HG02759 (cell line): ENCODE results near the gene SH3GL2.

Source experiments
- ATAC-seq: cut with Tn5 transposase; IDR thresholded peaks from one replicate; pipeline ENCODE4 v1.9.1; 2021; ENCODE audit warnings: mild to moderate bottlenecking, moderate library complexity; ENCODE audit not compliant: unreplicated experiment

SH3GL2 gene

DNA sequence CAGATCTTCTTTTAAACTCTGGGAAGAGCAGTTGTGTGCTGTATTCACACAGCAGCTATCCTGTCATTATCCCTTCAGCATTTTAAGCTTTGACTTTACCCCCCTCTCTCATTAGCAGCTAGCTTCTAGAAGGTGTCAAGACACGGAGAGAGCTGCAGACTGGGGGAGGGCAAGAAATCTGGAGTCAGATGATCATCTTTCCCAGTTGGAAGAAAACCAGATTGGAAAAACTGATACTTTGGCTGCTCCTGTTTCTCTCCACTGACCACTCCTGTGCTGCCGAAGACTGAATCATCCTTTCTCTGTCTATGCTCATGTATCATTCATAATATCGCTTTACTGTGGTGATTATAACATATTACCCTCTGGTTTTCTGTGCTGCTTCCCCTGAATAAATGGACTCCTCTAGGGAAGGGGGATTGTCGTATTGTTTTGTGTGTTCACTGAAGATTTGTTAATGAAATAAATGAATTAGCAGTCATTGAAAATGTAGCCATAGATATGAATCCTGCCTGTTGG is 75.1 kb downstream of the SH3GL2 start:
- ATAC-seq: no peak

DNA sequence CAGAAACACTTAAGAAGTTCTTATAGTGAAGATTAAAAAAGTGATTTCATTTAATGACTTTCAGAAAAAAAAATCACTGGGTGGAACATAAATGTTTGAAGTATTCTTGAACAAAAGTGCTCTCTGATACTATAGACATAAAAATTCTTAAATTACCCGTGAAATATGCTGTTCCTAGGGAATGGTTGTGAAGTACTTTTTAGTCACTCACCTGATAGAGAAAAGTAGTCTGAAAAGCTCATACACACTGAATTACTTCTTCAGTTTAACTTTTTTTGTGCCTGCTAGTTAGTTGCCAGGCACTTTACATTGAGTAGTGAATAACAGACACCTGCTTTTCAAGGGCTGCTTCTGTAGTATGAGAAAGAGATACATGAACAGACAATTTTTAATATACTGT is 78.0 kb downstream of the SH3GL2 start:
- ATAC-seq: no peak

DNA sequence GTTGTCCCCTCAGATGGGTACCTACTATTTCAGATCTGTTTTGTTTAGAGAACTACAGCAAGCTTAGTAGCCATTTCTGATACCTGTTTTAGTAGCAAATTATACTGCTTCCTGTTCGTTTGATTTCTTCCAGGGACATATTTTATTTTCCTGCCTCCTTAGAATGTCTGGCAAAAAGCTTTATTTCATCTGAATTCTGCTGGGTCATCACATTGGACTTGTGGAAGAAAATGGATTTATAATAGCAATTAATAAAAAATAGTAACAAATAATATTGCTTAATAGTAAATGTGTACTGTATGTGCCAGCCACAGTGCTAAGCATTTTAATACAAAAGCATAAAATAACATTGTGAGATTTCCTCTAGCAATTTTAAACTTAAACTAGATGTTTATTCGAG is 79.4 kb downstream of the SH3GL2 start:
- ATAC-seq: no peak

DNA sequence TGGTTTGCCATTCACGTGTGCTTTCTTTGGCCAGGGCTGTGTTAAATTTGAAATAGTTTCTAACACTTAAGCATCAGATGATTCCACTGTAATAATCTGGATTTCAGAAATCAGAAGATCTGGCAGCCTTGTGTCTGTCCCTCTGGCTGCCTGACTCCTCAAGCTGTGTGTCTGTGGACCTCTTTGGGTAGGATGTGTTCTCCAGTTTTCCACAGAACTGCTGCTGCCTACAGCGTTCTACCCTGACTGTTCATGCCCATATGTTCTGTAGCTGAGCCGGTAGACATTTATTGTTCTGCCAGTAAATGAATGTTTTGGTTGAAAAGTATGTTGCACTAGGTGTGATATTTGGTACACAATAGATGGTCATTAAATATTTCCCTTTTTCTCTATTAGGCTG is 81.3 kb downstream of the SH3GL2 start:
- no peak for ATAC-seq

DNA sequence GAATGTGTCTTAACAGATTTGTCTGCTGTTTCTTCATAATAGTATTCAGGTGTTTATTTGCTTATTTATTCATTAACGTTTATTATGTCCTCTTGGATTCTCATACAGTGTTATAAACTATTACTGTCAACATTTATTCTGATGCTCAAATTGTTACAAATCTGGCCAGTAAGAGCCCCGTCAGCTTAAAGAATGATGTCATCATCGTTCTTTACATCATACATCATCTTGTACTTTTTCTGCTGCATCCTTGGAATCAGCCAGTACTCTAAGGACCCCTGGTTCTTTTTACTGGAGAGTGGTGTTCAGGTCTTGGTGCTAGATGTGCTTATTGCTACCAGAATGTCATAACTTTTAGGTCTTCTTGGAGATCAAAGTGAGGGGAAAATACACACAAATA is 86.6 kb downstream of the SH3GL2 start:
- ATAC-seq: no peak

DNA sequence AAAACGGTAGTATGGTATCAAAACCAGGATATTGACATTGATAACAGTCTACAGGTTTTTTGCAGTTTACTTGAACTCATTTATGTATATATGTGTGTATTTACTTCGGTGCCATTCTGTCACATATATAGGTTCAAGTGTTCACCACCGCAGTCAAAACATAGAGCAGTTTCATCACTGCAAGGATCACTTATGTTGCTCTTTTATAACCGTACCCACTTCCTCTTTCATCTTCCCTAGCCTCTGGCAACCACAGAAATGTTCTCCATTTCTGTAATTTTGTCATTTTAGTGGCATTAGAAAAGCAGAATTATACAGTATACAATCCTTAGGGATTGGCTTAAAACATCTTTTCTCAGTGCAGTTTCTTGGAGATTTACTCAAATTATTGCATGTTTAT is 90.3 kb downstream of the SH3GL2 start:
- no peak for ATAC-seq

DNA sequence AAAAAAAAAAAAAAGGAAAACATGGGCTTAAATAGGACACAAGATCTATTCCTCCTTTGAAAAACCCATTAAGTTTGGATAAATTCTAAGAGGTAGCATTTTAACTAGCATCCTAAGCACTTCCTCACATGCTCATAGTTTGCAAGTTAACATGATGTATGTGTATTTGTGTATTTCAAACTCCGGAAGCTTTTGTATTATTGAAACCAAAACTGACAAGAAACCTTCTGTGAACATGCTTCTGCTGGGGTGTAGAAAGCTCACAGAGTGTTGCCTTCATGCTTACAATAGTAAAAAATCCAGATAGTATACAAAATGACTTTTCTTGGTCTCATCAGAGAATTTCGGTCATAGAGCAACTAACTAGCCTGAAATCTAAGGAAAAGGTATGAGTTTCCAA is 103.8 kb downstream of the SH3GL2 start:
- ATAC-seq: no peak

DNA sequence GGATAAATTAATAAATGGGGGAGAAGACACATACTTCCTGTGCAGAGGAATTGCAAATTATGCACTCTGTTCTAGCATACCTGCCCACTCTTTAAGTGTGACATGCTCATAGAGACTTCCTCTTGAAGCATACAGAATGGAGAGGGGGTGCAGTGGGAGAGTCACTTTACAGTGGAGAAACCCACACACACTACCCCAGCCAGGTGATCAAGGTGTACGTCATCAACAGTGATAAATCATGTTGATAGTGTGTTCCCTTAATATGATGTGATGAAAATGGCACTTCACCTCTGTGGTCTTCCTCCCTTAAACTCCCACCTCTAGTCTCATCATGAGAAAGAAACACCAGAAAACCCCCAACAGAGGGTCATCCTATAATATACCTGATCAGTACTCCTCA is 110.0 kb downstream of the SH3GL2 start:
- no peak for ATAC-seq

DNA sequence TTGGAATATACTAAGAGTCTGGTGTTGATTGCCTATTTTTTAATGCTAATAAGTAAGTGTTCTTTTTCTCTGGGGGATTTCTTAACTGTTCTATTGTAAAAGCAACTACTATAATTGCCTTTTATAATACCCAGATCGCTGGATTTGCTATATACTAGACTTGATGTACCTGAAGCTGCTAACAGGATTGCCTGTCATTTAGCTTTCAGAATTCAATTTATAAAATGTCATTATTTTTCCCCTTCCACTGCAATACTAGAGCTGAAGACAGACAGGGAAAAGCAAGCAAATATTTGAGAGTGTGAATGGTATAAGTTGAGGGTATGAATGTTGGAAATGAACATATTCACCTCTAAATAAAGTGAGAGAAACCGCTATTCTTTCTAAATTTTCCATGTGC is 115.5 kb downstream of the SH3GL2 start:
- ATAC-seq: no peak

DNA sequence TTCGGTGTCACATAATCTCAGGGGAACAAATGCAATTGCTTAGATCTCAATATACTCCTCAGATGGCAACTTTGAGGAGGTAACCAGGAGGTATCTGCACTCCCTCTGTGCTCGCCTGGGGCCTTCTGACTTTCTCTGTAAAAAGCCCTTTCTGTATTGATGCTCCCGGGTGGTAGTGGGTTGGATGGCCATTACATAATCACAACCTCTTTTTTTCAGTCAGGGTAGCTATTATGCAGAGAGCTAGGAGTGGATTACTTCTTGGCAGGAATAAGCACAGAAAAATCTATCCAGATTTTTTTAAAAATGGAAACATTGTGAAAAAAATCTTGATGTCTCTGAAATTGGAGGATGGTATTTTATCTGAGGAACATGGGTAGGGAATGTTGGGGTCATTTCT is 116.6 kb downstream of the SH3GL2 start:
- no peak for ATAC-seq

DNA sequence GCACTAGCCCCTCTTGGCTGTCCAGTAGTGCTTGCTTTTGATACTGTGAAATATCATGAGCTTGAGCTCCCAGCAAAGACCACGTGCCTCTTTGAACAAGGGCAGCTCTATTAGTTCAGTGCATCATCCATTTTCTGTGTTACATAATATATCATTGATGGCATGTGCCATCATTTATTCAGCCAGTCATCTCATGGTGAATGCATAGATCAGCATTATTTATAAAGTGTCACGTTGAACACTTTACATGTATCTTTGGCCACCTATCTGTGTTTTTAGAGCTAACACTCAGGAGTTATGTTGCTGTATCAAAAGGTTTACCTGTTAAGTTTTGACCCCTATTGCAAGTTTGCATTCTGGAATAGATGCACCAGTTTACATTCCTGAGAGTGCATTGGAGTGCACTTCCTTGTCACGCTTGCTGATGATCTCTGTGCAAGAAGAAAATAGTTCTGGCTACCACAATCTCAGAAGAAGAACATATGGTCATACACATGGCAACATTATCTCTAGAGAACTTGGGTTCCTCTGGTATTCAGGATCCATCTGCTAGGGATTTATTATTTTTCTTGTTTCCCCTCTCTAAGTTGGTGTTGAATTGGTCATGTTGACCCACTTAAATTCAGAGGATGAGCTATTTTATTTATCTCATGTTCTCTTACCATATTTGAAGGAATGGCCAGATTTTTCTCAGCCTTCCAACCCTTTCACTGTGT is 120.9 kb downstream of the SH3GL2 start:
- no peak for ATAC-seq

DNA sequence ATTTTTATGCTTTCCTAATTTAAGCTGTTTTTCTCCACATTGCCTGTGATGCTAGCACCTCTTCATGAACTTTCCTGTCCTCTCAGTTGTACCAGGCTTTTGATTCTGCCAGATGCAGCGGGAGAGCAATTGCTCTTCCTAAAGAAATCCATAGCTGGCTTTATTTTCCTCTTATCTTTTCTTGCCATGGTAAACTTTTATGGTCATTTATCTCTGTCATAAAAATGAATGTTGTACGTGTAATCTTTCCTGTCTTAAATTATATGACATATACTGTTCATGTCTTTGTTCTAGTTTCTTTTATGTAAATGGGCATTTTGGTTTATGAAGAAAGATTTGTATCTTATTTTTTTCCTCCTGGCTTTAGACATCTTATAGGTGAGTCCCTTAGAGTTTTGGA is 127.5 kb downstream of the SH3GL2 start:
- ATAC-seq: no peak

DNA sequence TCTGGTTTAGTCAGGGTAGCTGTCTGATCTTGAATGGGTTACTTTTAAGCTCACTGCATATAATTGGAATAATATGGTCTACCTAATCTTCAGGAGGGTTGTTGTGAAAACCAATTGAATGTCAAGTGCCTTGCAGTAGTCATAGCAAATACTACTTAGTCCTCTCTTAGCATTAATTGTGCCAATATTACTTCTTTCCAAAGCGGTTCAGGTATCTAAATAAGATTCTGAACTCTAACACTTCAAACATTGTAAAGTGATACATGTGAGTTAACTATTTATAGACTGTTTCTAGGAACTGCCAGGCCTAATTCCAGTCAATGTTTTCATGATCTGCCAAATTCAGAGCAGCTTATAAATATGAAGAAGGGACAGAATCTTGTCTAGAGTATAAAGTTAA is 140.2 kb downstream of the SH3GL2 start:
- ATAC-seq: no peak

DNA sequence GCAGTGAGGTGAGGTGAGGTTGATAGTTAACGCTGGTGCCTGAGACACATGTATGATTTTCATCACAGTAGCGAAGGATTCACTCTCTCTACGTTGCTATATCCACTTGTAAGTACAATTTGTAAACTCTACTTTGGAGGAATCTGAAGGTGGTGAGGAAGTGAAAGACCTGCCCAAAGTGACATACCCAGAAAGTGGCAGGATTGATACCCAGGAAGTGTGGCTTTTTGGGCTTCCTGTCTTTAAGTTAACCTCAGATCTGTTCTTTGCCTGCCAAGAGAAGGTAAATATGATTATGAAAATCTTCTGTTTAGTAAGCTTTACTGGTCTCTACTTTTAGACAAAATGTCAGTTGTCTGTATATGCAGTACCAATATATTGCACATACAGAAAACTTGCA is 143.1 kb downstream of the SH3GL2 start:
- ATAC-seq: no peak

DNA sequence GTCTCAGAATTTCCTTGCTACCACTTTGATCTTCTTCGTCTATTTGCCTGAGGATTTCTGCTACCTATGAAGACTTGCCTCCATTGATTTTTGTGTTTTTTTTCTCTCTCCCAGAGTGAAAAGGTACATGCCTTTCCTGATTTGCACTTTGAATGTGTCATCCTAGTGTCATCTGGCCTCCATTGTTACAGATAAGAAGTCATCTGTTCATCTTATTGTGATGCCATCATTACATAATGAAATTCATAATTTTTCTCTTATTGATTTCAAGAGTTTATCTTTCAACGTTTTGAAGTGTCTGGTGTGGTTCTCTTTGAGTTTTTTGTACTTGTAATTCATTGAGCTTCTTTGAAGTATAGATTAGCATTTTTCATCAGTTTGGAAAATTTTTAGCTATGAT is 144.8 kb downstream of the SH3GL2 start:
- no peak for ATAC-seq

DNA sequence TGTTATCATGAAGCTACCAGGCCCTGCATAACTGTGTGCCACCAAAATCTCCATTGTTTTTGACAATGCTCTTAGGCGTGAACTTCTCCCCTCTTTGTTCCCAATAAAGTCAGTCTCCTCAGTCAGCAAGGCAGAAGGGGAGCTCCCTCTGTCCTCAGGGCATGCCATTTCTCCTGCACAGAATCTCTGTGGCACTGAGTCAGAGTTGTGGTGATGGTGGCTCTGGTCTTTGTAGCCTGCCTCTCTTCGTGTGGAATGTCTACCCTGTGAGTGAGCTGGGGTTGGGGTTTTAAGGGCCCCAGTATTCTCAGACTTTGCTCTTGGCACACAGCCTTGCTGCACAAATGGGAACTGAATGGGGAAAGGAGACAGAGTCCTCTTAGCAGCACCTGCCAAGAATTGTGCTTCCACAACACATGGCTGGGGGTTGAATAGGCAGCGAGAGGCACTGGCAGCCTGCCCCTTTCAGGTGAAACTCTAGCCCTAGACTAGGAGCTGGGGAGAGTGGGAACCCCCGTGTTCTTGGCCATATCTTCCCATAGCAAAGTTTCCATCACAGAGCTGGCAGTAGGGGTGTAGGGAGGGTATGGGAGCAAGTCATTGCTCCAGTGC is 146.6 kb downstream of the SH3GL2 start:
- ATAC-seq: no peak

DNA sequence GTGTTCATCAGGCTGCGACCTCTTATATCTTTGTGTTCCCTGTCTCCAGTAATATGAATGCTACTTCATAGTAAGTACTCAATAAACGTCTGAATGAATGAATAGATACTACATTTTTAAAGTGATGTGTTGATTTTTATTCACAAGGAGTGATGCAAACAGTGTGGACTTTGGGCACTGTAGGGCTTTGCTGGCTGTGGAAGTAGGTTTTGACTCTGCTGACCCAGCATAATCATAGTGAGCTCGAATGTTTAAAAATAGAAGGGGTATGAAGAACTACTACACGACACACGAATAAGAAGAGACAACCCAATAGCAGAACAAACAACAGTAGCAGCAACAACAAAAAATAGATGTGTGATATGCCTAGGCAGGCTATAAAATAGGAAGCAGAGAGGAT is 147.4 kb downstream of the SH3GL2 start:
- ATAC-seq: no peak

DNA sequence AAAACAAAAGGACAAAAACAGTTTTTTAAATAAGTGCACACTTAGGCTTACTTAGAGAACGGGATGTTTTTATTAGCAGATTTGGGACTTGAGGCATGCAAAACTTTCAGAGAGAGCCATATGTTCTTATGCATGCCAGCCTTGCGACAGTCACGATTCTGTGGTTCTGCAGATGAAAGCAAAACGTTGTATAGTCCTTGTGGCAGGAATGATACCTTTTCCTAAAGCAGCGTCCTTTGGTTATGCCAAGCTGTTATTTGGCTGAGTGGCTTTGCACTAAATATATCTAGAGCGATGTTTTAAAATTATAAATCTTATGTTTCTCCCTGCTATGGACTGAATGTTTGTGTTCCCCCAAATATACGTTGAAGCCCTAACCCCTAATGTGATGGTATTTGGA is 152.0 kb downstream of the SH3GL2 start:
- no peak for ATAC-seq

DNA sequence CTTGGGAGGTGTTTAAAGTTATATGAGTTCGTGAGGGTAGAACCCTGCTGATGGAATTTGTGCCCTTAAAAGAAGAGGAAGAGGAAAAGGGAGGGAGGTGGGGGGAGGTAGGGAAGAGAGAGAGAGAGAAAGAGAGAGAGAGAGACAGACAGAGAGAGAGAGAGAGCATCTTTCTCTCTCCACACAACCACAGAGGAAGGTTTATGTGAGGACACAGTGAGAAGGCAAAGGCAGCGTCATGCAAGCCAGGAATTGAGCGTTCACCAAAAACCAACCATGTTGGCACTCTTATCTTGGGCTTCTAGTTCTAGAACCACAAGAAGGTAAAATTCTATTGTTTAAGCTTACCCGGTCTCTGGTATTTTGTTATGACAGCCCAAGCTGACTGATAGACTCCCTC is 152.4 kb downstream of the SH3GL2 start:
- no peak for ATAC-seq

DNA sequence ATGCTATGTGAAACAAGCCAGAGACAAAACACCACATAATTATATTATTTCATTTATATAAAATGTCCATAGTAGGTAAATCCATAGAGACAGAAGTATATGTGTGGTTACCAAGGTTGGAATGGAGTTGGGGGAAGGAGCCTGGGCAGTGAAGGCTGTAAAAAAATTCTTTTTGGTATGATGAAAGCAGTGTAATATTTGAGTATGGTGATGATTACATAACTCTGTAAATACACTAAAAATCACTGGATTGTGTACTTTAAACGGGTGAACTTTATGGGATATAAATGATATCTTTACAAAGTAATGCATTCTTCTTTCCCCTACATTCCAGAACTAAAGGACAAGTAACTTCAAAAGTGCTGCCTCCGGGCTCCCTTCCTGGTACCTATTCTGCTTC is 155.8 kb downstream of the SH3GL2 start:
- no peak for ATAC-seq

DNA sequence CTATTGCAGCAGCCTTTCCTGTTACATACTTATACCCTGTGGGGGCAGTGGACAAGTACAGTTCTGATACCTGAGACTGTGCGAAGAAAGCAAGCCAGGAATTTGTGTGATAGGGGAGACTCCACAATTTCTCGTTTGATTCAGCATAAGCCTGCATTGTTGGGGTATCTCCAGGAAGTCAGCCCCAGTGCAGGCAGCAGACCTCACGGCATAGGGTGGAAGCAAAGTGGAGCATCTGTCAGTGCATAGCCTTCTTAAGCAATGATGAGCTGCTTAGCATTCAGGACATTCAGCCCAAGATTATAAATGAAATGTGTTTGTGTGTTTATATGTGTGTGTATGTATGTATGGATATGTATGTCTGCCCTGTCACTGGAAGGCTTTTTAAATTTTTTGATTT is 157.0 kb downstream of the SH3GL2 start:
- ATAC-seq: no peak

DNA sequence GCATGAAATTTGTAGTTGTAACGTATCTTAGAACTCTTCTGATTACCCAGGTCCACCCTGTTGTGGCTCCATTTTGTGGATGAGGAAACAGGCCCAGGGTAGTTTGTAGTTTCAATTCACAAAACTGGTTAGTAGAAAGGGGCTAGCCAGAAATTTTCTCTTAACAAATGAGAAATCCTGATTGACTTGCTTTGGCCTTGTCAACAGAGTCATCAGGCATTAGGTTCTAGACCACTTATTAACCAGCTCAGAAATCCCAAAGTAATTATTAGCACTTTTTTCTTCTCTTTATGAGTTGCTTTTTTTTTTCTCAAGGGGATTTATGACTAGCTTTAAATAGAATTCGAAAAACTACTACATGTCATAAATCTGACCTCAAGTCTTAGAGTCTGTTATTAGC is 160.2 kb downstream of the SH3GL2 start:
- peak; percentile 69 for ATAC-seq

DNA sequence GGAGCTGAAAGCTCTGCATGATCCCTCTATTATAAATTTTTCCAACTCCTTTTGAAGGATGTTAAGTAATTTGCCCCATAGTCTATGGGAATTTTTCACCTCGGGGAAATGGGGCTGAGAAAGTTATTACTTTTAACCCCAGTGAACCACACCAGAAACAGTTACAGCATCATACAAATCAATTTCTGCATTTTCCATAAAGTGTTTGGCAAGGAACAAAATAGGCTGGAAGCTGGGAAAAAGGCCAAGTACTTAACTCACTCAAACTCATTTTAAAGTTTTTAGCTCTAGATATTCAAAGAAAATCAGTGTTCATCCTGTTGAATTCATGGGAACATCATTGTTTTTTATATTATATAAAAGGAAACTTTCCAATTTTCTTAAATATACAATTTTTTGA is 160.9 kb downstream of the SH3GL2 start:
- no peak for ATAC-seq
